Nephron progenitor cell (in vitro differentiated cells): ENCODE measurements around the gene TBC1D19.
A peak's percentile ranks its signal among the peaks of the same experiment; 100 is the strongest.
"Not testable (repeated sequence)": the region's sequence is repeated elsewhere in the genome, so short reads cannot be mapped to it uniquely, and the experiment has no call there.

Experiments
- DNase-seq: peaks from one replicate; pipeline ENCODE4 v3.0.0; 2021
- H3K27ac Mint-ChIP-seq: 2 replicates; pipeline ENCODE4 v1.8.0; 2021; ENCODE audit warnings: mild to moderate bottlenecking, moderate library complexity, mixed read lengths
- H3K27me3 Mint-ChIP-seq: 2 replicates; pipeline ENCODE4 v1.8.0; 2021; ENCODE audit warnings: mild to moderate bottlenecking, low read depth, mixed read lengths; ENCODE audit not compliant: poor library complexity
- H3K36me3 Mint-ChIP-seq: 2 replicates; pipeline ENCODE4 v1.8.0; 2021; ENCODE audit warnings: low read depth, mixed read lengths
- H3K4me1 Mint-ChIP-seq: 2 replicates; pipeline ENCODE4 v1.8.0; 2021; ENCODE audit warnings: mixed read lengths
- H3K4me3 Mint-ChIP-seq: 2 replicates; pipeline ENCODE4 v1.8.0; 2021; ENCODE audit warnings: mild to moderate bottlenecking, moderate library complexity, mixed read lengths
- H3K9me3 Mint-ChIP-seq: 2 replicates; pipeline ENCODE4 v1.8.0; 2021; ENCODE audit warnings: mild to moderate bottlenecking, moderate library complexity, mixed read lengths
- CTCF ChIP-seq: fragments of 200-600 bp; sonication (generic); IDR thresholded peaks from 2 replicates; pipeline ENCODE4 v1.5.0; 2021; ENCODE audit warnings: antibody characterized with exemption

Gene TBC1D19

GRCh38 chr4:26690506-26690905, 106.6 kb downstream of the TBC1D19 start:
- Mint-ChIP-seq H3K4me3 (no peak overlapping the region), H3K9me3 (peaks cover 47% of the 10 kb centered on the region), H3K36me3 (peaks cover 73% of the 10 kb centered on the region), H3K27me3 (peaks cover 7% of the 10 kb centered on the region), H3K27ac (no peak overlapping the region), H3K4me1 (no peaks in the 10 kb centered on the region)
- no peak for TF ChIP-seq CTCF
- no peak for DNase-seq

GRCh38 chr4:26692014-26692726, 108.3 kb downstream of the TBC1D19 start:
- H3K9me3 Mint-ChIP-seq: peaks cover 63% of the 10 kb centered on the region
- no peak overlapping the region for H3K4me3 Mint-ChIP-seq
- peaks cover 7% of the 10 kb centered on the region for H3K27me3 Mint-ChIP-seq
- no peak for DNase-seq
- H3K4me1 Mint-ChIP-seq: no peaks in the 10 kb centered on the region
- no peak for TF ChIP-seq CTCF
- no peak overlapping the region for H3K27ac Mint-ChIP-seq
- peaks cover 83% of the 10 kb centered on the region for H3K36me3 Mint-ChIP-seq

DNA sequence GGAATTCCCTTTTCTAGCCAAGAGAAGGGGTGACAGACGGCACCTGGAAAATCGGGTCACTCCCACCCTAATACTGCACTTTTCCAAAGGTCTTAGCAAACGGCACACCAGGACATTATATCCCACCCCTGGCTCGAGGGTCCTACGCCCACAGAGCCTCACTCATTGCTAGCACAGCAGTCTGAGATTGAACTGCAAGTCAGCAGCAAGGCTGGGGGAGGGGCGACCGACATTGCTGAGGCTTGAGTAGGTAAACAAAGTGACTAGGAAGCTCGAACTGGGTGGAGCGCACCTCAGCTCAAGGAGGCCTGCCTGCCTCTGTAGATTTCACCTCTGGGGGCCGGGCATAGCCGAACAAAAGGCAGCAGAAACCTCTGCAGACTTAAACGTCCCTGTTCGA, 110.2 kb downstream of the TBC1D19 start:
- peaks cover 82% of the 10 kb centered on the region for H3K36me3 Mint-ChIP-seq
- H3K9me3 Mint-ChIP-seq: peaks cover 76% of the 10 kb centered on the region
- not testable (repeated sequence) for H3K4me1 Mint-ChIP-seq, DNase-seq, H3K27ac Mint-ChIP-seq, H3K27me3 Mint-ChIP-seq, H3K4me3 Mint-ChIP-seq

DNA sequence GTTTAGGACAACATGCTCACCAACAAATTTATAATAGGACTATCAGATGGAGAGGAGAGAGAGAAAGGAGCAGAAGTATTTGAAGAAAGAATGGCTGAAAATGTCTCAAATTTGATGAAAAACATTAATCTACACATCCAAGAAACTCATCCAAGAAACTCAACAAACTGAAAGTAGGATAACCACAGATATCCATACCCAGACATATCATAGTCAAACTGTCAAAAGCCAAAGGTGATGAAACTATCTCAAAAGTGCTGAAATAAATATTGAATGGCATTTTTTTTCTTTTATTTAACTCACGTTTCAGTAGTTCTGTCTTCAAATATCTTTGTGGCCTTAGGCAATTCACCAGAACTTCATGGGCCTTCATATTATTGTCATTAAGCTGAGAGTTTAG, 116.2 kb downstream of the TBC1D19 start:
- TF ChIP-seq CTCF: no peak
- Mint-ChIP-seq H3K4me1 (peaks cover 18% of the 10 kb centered on the region), H3K27me3 (no peaks in the 10 kb centered on the region), H3K9me3 (peaks cover 39% of the 10 kb centered on the region), H3K36me3 (peaks cover 33% of the 10 kb centered on the region), H3K27ac (no peak overlapping the region), H3K4me3 (no peak overlapping the region)
- no peak for DNase-seq

GRCh38 chr4:26701095-26701494, 117.2 kb downstream of the TBC1D19 start:
- peaks cover 29% of the 10 kb centered on the region for H3K9me3 Mint-ChIP-seq
- peaks cover 30% of the 10 kb centered on the region for H3K36me3 Mint-ChIP-seq
- H3K27me3 Mint-ChIP-seq: no peaks in the 10 kb centered on the region
- peaks cover 18% of the 10 kb centered on the region for H3K4me1 Mint-ChIP-seq
- no peak for TF ChIP-seq CTCF
- no peak overlapping the region for H3K4me3 Mint-ChIP-seq
- no peak for DNase-seq
- H3K27ac Mint-ChIP-seq: peak overlapping the region; percentile 30

- H3K27me3 Mint-ChIP-seq: no peaks in the 10 kb centered on the region
Observed at GRCh38 chr4:26701786-26702227, 117.9 kb downstream of the TBC1D19 start.

More at GRCh38 chr4:26701786-26702227, 117.9 kb downstream of the TBC1D19 start:
- TF ChIP-seq CTCF: no peak
- Mint-ChIP-seq H3K36me3 (peaks cover 30% of the 10 kb centered on the region), H3K27ac (peak overlapping the region; percentile 30), H3K9me3 (peaks cover 22% of the 10 kb centered on the region), H3K4me1 (peaks cover 18% of the 10 kb centered on the region), H3K4me3 (no peak overlapping the region)
- DNase-seq: no peak
